HL-60 (cell line): ENCODE results near the gene MSH2.
"Not testable (repeated sequence)": the region's sequence is repeated elsewhere in the genome, so short reads cannot be mapped to it uniquely, and the experiment has no call there.

Source experiments
- DNase-seq, 2 experiments: peaks; one replicate each; pipeline ENCODE4 v3.0.0-alpha.2; 2010 to 2020; ENCODE audit warnings: low read depth in 1 of 2, low spot score in 1 of 2
- H3K27ac ChIP-seq: fragments of 250-450 bp; sonication (Bioruptor Pico); replicated peaks from 2 replicates; pipeline ENCODE4 v1.5.1; 2020; ENCODE audit warnings: mild to moderate bottlenecking, moderate library complexity
- H3K27me3 ChIP-seq: fragments of 250-450 bp; sonication (Bioruptor Pico); 2 replicates; pipeline ENCODE4 v1.5.1; 2021; ENCODE audit warnings: mild to moderate bottlenecking, moderate library complexity; ENCODE audit not compliant: insufficient read depth, poor library complexity, severe bottlenecking
- H3K4me3 ChIP-seq: replicated peaks from 2 replicates; pipeline ENCODE4 v1.5.1; 2011; ENCODE audit warnings: mild to moderate bottlenecking, control low read depth, low read length; ENCODE audit not compliant: insufficient read depth
- CTCF ChIP-seq: IDR thresholded peaks from one replicate; pipeline ENCODE4 v1.5.1; 2011; ENCODE audit warnings: low read length, control low read depth, inconsistent platforms; ENCODE audit not compliant: insufficient read depth
- GABPA ChIP-seq: IDR thresholded peaks from 2 replicates; pipeline ENCODE4 v1.6.1; 2012; ENCODE audit warnings: low read depth
- POLR2AphosphoS5 ChIP-seq: IDR thresholded peaks from 2 replicates; pipeline ENCODE4 v1.6.1; 2012; ENCODE audit warnings: low read depth
- SPI1 ChIP-seq: IDR thresholded peaks from 2 replicates; pipeline ENCODE4 v1.6.1; 2012; ENCODE audit warnings: low read depth, mild to moderate bottlenecking, borderline replicate concordance
- TF ChIP-seq, protein P1 (sequence below): IDR thresholded peaks from 2 replicates; pipeline ENCODE4 v1.6.1; 2012; ENCODE audit warnings: low read depth; ENCODE audit not compliant: insufficient replicate concordance

MSH2 gene

GRCh38 chr2:47426786-47427185 lies 23.8 kb downstream of the MSH2 start:
- TF ChIP-seq CTCF (no peak), POLR2AphosphoS5 (no peak), GABPA (no peak), SPI1 (no peak)
- TF ChIP-seq, protein P1, sequence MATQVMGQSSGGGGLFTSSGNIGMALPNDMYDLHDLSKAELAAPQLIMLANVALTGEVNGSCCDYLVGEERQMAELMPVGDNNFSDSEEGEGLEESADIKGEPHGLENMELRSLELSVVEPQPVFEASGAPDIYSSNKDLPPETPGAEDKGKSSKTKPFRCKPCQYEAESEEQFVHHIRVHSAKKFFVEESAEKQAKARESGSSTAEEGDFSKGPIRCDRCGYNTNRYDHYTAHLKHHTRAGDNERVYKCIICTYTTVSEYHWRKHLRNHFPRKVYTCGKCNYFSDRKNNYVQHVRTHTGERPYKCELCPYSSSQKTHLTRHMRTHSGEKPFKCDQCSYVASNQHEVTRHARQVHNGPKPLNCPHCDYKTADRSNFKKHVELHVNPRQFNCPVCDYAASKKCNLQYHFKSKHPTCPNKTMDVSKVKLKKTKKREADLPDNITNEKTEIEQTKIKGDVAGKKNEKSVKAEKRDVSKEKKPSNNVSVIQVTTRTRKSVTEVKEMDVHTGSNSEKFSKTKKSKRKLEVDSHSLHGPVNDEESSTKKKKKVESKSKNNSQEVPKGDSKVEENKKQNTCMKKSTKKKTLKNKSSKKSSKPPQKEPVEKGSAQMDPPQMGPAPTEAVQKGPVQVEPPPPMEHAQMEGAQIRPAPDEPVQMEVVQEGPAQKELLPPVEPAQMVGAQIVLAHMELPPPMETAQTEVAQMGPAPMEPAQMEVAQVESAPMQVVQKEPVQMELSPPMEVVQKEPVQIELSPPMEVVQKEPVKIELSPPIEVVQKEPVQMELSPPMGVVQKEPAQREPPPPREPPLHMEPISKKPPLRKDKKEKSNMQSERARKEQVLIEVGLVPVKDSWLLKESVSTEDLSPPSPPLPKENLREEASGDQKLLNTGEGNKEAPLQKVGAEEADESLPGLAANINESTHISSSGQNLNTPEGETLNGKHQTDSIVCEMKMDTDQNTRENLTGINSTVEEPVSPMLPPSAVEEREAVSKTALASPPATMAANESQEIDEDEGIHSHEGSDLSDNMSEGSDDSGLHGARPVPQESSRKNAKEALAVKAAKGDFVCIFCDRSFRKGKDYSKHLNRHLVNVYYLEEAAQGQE = no peak
- Histone ChIP-seq H3K27ac (no peak overlapping the region), H3K4me3 (no peak overlapping the region), H3K27me3 (no peaks in the 10 kb centered on the region)
- no peak for DNase-seq

DNA sequence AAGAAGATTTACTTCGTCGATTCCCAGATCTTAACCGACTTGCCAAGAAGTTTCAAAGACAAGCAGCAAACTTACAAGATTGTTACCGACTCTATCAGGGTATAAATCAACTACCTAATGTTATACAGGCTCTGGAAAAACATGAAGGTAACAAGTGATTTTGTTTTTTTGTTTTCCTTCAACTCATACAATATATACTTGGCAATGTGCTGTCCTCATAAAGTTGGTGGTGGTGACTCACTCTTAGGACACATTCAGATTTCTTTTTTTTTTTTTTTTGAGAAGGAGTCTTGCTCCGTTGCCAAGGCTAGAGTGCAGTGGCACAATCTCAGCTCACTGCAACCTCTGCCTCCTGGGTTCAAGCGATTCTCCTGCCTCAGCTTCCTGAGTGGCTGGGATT lies 26.8 kb downstream of the MSH2 start:
- TF ChIP-seq, protein P1 = no peak
- TF ChIP-seq SPI1 (no peak), GABPA (no peak), POLR2AphosphoS5 (no peak), CTCF (no peak)
- H3K27ac ChIP-seq = no peak overlapping the region
- no peak overlapping the region for H3K4me3 ChIP-seq
- no peak for DNase-seq
- no peaks in the 10 kb centered on the region for H3K27me3 ChIP-seq

DNA sequence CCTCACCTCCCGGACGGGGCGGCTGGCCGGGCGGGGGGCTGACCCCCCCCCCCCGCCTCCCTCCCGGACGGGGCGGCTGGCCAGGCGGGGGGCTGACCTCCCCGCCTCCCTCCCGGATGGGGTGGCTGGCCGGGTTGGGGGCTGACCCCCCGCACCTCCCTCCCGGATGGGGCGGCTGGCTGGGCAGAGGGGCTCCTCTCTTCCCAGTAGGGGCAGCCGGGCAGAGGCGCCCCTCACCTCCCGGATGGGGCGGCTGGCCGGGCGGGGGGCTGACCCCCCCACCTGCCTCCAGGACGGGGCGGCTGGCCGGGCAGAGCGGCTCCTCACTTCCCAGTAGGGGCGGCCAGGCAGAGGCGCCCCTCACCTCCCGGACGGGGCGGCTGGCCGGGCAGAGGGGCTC lies 30.1 kb downstream of the MSH2 start:
- not testable (repeated sequence) for H3K27me3 ChIP-seq, DNase-seq, H3K4me3 ChIP-seq, H3K27ac ChIP-seq

DNA sequence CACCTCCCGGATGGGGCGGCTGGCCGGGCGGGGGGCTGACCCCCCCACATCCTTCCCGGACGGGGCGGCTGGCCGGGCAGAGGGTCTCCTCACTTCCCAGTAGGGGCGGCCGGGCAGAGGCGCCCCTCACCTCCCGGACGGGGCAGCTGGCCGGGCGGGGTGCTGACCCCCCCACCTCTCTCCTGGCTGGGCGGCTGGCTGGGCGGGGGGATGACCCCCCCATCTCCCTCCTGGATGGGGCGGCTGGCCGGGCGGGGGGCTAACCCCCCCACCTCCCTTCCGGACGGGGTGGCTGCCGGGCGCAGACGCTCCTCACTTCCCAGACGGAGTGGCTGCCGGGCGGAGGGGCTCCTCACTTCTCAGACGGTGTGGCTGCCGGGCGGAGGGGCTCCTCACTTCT lies 30.5 kb downstream of the MSH2 start:
- not testable (repeated sequence) for DNase-seq, H3K4me3 ChIP-seq, H3K27ac ChIP-seq, H3K27me3 ChIP-seq

GRCh38 chr2:47437287-47437686 lies 34.3 kb downstream of the MSH2 start:
- no peak for DNase-seq

More at GRCh38 chr2:47437287-47437686, 34.3 kb downstream of the MSH2 start:
- Histone ChIP-seq H3K4me3 (no peak overlapping the region), H3K27me3 (no peaks in the 10 kb centered on the region), H3K27ac (no peak overlapping the region)
- no peak for TF ChIP-seq SPI1
- TF ChIP-seq CTCF = no peak
- TF ChIP-seq GABPA = no peak
- no peak for TF ChIP-seq POLR2AphosphoS5
